ENCODE measurements around the gene ZBTB7B. TPM values are rescaled to one million over a fixed set of nuclear protein-coding genes. Genes with fewer than 3 reads are reported as not detected.

The ZBTB7B gene
- total and polyA plus RNA-seq, 9 of the 15 experiments (the other 6 are each of a cell fraction or from before 2014, with no cell fraction given), result 0.04 to 46.5 (median 15.2) TPM

GRCh38 chr1:155009221-155009711 is 6.7 kb downstream of the ZBTB7B start:
- POLR2A ChIA-PET, result interaction anchor here (0.6 to 1.7 kb wide), 3 partner anchors 8 to 37 kb away, joined by 3 to 12 read pairs (median 5); no protein-coding TSS in a partner anchor
- H3K4me3 ChIP-seq, result no peak overlapping the region

GRCh38 chr1:155009742-155010141 is 7.1 kb downstream of the ZBTB7B start:
- Histone ChIP-seq H4K20me1 (replicated peaks; ENCODE audit: control insufficient read depth, insufficient read depth, low read length) (peaks cover 3% of the 10 kb centered on the region), H3K4me2 (ENCODE audit: insufficient read depth, low read length) (no peak overlapping the region), H3K79me2 (ENCODE audit: control insufficient read depth, insufficient read depth, low read length) (peaks cover 89% of the 10 kb centered on the region), H3K4me3 (no peak overlapping the region), H2AFZ (ENCODE audit: low read depth, low read length) (no peak overlapping the region), H3K27me3 (ENCODE audit: control insufficient read depth in 2 of 2, insufficient read depth in 2 of 2, low read length in 2 of 2) (no peaks in the 10 kb centered on the region), H3K9ac (ENCODE audit: insufficient read depth in 1 of 2, low read depth in 2 of 2, low read length in 2 of 2) (peak overlapping the region in 1 of 2 experiments; percentile 78; a peak in 1 of 4 replicates), H3K9me1 (ENCODE audit: control insufficient read depth, insufficient read depth, low read length) (no peaks in the 10 kb centered on the region), H3K4me1 (replicated peaks in 1 of 2; ENCODE audit: control insufficient read depth in 2 of 2, insufficient read depth in 2 of 2, low read length in 2 of 2) (peaks cover 86 to 87% of the 10 kb centered on the region in 2 experiments), H3K27ac (ENCODE audit: extremely low read depth, low read depth, low read length) (no peak overlapping the region; the same call in 2 of the 3 replicates), H3K9me3 (replicated peaks; ENCODE audit: control insufficient read depth, insufficient read depth, low read depth, low read length) (no peaks in the 10 kb centered on the region), H3K36me3 (ENCODE audit: control insufficient read depth, insufficient read depth, low read length) (peaks cover 73% of the 10 kb centered on the region; the same call in 2 of the 3 replicates)
- ATAC-seq, result no peak
- ChIA-PET POLR2A (interaction anchor here (0.7 kb wide), 1 partner anchor 9 kb away, joined by 5 read pairs; no protein-coding TSS in a partner anchor), CTCF (ENCODE audit: low intra/inter-chr PET ratio) (no interaction called here)
- no TSS peak for BruUV-seq (replicated peaks)
- in situ Hi-C loops (cut with MboI) (no loop called here), intact Hi-C loops (cut with micrococcal nuclease) (no loop called here)
- no peak for DNase-seq (ENCODE audit: extremely low read depth in 1 of 4, low spot score in 3 of 4)
- no peak for FAIRE-seq
- 89% methylated on average over 5 of the region's 5 CpGs for WGBS (ENCODE audit: insufficient coverage, low coverage, missing lambda C conversion rate)
- no peak for TF ChIP-seq SMARCA4 (IDR thresholded peaks at IDR 0.05)
- TF ChIP-seq ATF3 (IDR thresholded peaks at IDR 0.05), result no peak
- no peak for TF ChIP-seq ATF3 (CRISPR knock-in tag; conservative IDR thresholded peaks at IDR 0.05)
- TF ChIP-seq OTX1 (CRISPR knock-in tag; IDR thresholded peaks at IDR 0.05), result 0 out of 2 replicates have a peak, but pooled peaks have one; percentile 10
- 0 out of 2 replicates have a peak, but pooled peaks have one; percentile 18 for TF ChIP-seq HBP1 (CRISPR knock-in tag; IDR thresholded peaks at IDR 0.05)

More at GRCh38 chr1:155009221-155009711, 6.7 kb downstream of the ZBTB7B start:
- Histone ChIP-seq H3K4me2 (ENCODE audit: insufficient read depth, low read length) (no peak overlapping the region), H3K4me1 (replicated peaks in 1 of 2; ENCODE audit: control insufficient read depth in 2 of 2, insufficient read depth in 2 of 2, low read length in 2 of 2) (peaks cover 87 to 91% of the 10 kb centered on the region in 2 experiments), H3K9ac (ENCODE audit: insufficient read depth in 1 of 2, low read depth in 2 of 2, low read length in 2 of 2) (peak overlapping the region in 1 of 2 experiments; percentile 83; a peak in 3 of 4 replicates), H2AFZ (ENCODE audit: low read depth, low read length) (no peak overlapping the region), H3K36me3 (ENCODE audit: control insufficient read depth, insufficient read depth, low read length) (peaks cover 73% of the 10 kb centered on the region; the same call in 2 of the 3 replicates), H3K27ac (ENCODE audit: extremely low read depth, low read depth, low read length) (peak overlapping the region; percentile 57; the same call in 1 of the 3 replicates), H3K27me3 (ENCODE audit: control insufficient read depth in 2 of 2, insufficient read depth in 2 of 2, low read length in 2 of 2) (no peaks in the 10 kb centered on the region), H4K20me1 (replicated peaks; ENCODE audit: control insufficient read depth, insufficient read depth, low read length) (peaks cover 3% of the 10 kb centered on the region), H3K79me2 (ENCODE audit: control insufficient read depth, insufficient read depth, low read length) (peaks cover 91% of the 10 kb centered on the region), H3K9me3 (replicated peaks; ENCODE audit: control insufficient read depth, insufficient read depth, low read depth, low read length) (no peaks in the 10 kb centered on the region), H3K9me1 (ENCODE audit: control insufficient read depth, insufficient read depth, low read length) (no peaks in the 10 kb centered on the region)
- ATAC-seq (no peak), FAIRE-seq (no peak), DNase-seq (ENCODE audit: extremely low read depth in 1 of 4, low spot score in 3 of 4) (no peak)
- CTCF ChIA-PET (ENCODE audit: low intra/inter-chr PET ratio), result no interaction called here
- intact Hi-C loops (cut with micrococcal nuclease) (no loop called here), in situ Hi-C loops (cut with MboI) (no loop called here)
- 83% methylated on average over 7 of the region's 12 CpGs for whole genome bisulfite sequencing (ENCODE audit: insufficient coverage, low coverage, missing lambda C conversion rate)
- BruUV-seq (replicated peaks), result no TSS peak
- TF ChIP-seq ATF7 (IDR thresholded peaks at IDR 0.05) (no peak), STAT5A (IDR thresholded peaks at IDR 0.05; ENCODE audit: borderline replicate concordance, low read length) (no peak), ZKSCAN8 (CRISPR knock-in tag; IDR thresholded peaks at IDR 0.05) (no peak), HNRNPH1 (optimal IDR thresholded peaks at IDR 0.05; ENCODE audit: low read depth, low read length) (no peak), TAF9B (IDR thresholded peaks at IDR 0.05; ENCODE audit: partially characterized antibody) (no peak), RBFOX2 (IDR thresholded peaks at IDR 0.05; ENCODE audit: low read depth, low read length) (peak; percentile 50), ZNF239 (CRISPR knock-in tag; IDR thresholded peaks at IDR 0.05) (no peak), RFX5 (IDR thresholded peaks at IDR 0.05; ENCODE audit: low read depth, low read length) (no peak), ELF4 (CRISPR knock-in tag; IDR thresholded peaks at IDR 0.05) (no peak), POLR2G (IDR thresholded peaks at IDR 0.05; ENCODE audit: low read depth, low read length) (peak; percentile 45; the same call in 1 of the 2 replicates), HNRNPL (IDR thresholded peaks at IDR 0.05; ENCODE audit: low read depth, low read length) (no peak)

All from K562 (cell line).